Tibial nerve (tissue), 4 donors: Measurements from ENCODE around the gene ADPRH. TPM values are rescaled to one million over a fixed set of nuclear protein-coding genes. Genes with fewer than 3 reads are reported as not detected.

Source experiments
- DNase-seq, 2 donors: peaks; one replicate each; pipeline ENCODE4 v3.0.0-alpha.2; 2019; ENCODE audit warnings: low spot score in 2 of 2
- H3K27ac ChIP-seq, 4 donors: fragments of 200-600 bp; sonication (generic) in 3 of 4; one replicate each; pipeline ENCODE4 v1.5.1; 2017 to 2019; ENCODE audit warnings: mild to moderate bottlenecking in 1 of 4
- H3K27me3 ChIP-seq, 2 donors: fragments of 200-600 bp; sonication (generic) in 1 of 2; one replicate each; pipeline versions ENCODE4 v1.5.1 to v1.6.0; 2017 to 2019
- H3K36me3 ChIP-seq, 3 donors: fragments of 200-600 bp; sonication (generic); one replicate each; pipeline ENCODE4 v1.5.1; 2018 to 2019
- H3K4me1 ChIP-seq, 4 donors: fragments of 200-600 bp; sonication (generic) in 3 of 4; one replicate each; pipeline ENCODE4 v1.5.1; 2017 to 2019
- H3K4me3 ChIP-seq, 4 donors: fragments of 200-600 bp; sonication (generic) in 3 of 4; one replicate each; pipeline ENCODE4 v1.5.1; 2017 to 2019; ENCODE audit warnings: mild to moderate bottlenecking in 1 of 4, moderate library complexity in 1 of 4
- H3K9me3 ChIP-seq, 4 donors: fragments of 200-600 bp; sonication (generic) in 3 of 4; one replicate each; pipeline ENCODE4 v1.5.1; 2017 to 2019
- CTCF ChIP-seq, 5 experiments: fragments of 200-600 bp in 3 of 5; fragments of 450-650 bp in 2 of 5; sonication (generic) in 3 of 5; IDR thresholded peaks; one replicate each; pipeline ENCODE4 v1.5.1; 2016 to 2019; ENCODE audit warnings: antibody characterized with exemption in 5 of 5, mild to moderate bottlenecking in 3 of 5, moderate library complexity in 2 of 5
- EP300 ChIP-seq, 2 donors: sonication (generic); formaldehyde crosslinking; IDR thresholded peaks; one replicate each; pipeline ENCODE4 v1.6.1; 2017; ENCODE audit warnings: antibody characterized with exemption in 2 of 2, mild to moderate bottlenecking in 1 of 2
- POLR2A ChIP-seq, 2 donors: fragments of 450-650 bp; IDR thresholded peaks; one replicate each; pipeline ENCODE4 v1.6.1; 2017; ENCODE audit warnings: antibody characterized with exemption in 2 of 2, mild to moderate bottlenecking in 2 of 2, moderate library complexity in 2 of 2
- WGBS, 2 donors: methylation state at CpG; one replicate each; pipeline ENCODE4 v1.1.5; 2018; 5-methylcytosine and 5-hydroxymethylcytosine counted together
- total RNA-seq, 4 donors: library from RNA; depleted of rRNA; stranded (reverse); fragments of >200 nt; gene quantifications; one replicate each; pipeline ENCODE4 v1.1.0, GENCODE V29; 2016

Gene ADPRH
- total RNA-seq, 4 donors from 2014 or later, result 7.6 to 12.0 (median 9.1) TPM

- WGBS, 2 donors, result 95% methylated on average over 4 of the region's 4 CpGs
These were observed 42.5 kb upstream of the ADPRH start for GRCh38 chr3:119536757-119537156.

GRCh38 chr3:119538772-119539171 is 40.5 kb upstream of the ADPRH start:
- no peak overlapping the region for H3K27ac ChIP-seq
- 90 to 94% methylated on average over 1 of the region's 1 CpG for WGBS, 2 donors

More at GRCh38 chr3:119536757-119537156, 42.5 kb upstream of the ADPRH start:
- H3K9me3 ChIP-seq, result no peaks in the 10 kb centered on the region
- no peaks in the 10 kb centered on the region for H3K4me1 ChIP-seq
- no peaks in the 10 kb centered on the region for H3K36me3 ChIP-seq
- H3K27ac ChIP-seq, result no peak overlapping the region
- H3K4me3 ChIP-seq, result no peak overlapping the region
- DNase-seq, result no peak
- TF ChIP-seq POLR2A (IDR thresholded peaks at IDR 0.05), result no peak
- no peak for TF ChIP-seq EP300 (IDR thresholded peaks at IDR 0.05)
- no peak for TF ChIP-seq CTCF (IDR thresholded peaks at IDR 0.05)
- H3K27me3 ChIP-seq, result no peaks in the 10 kb centered on the region

GRCh38 chr3:119541547-119541946 is 37.7 kb upstream of the ADPRH start:
- Histone ChIP-seq H3K4me1 (no peaks in the 10 kb centered on the region), H3K4me3 (no peak overlapping the region), H3K27ac (no peak overlapping the region), H3K36me3 (peaks cover 0 to 5% (median 0%) of the 10 kb centered on the region in 3 donors), H3K27me3 (no peaks in the 10 kb centered on the region), H3K9me3 (no peaks in the 10 kb centered on the region)
- 68 to 70% methylated on average over 3 of the region's 3 CpGs for WGBS, 2 donors
- DNase-seq, result no peak
- TF ChIP-seq POLR2A (IDR thresholded peaks at IDR 0.05) (no peak), EP300 (IDR thresholded peaks at IDR 0.05) (no peak), CTCF (IDR thresholded peaks at IDR 0.05) (no peak)

More at GRCh38 chr3:119538772-119539171, 40.5 kb upstream of the ADPRH start:
- Histone ChIP-seq H3K36me3 (peaks cover 0 to 5% (median 0%) of the 10 kb centered on the region in 3 donors), H3K9me3 (no peaks in the 10 kb centered on the region), H3K4me1 (no peaks in the 10 kb centered on the region), H3K27me3 (no peaks in the 10 kb centered on the region), H3K4me3 (no peak overlapping the region)
- no peak for TF ChIP-seq POLR2A (IDR thresholded peaks at IDR 0.05)
- no peak for TF ChIP-seq CTCF (IDR thresholded peaks at IDR 0.05)
- no peak for TF ChIP-seq EP300 (IDR thresholded peaks at IDR 0.05)
- no peak for DNase-seq

GRCh38 chr3:119542168-119542767 is 37.0 kb upstream of the ADPRH start:
- no peak overlapping the region for H3K27ac ChIP-seq
- H3K27me3 ChIP-seq, result no peaks in the 10 kb centered on the region
- DNase-seq, result no peak
- peaks cover 0 to 5% (median 0%) of the 10 kb centered on the region in 3 donors for H3K36me3 ChIP-seq
- no peak overlapping the region for H3K4me3 ChIP-seq
- no peaks in the 10 kb centered on the region for H3K4me1 ChIP-seq
- TF ChIP-seq CTCF (IDR thresholded peaks at IDR 0.05) (no peak), POLR2A (IDR thresholded peaks at IDR 0.05) (no peak), EP300 (IDR thresholded peaks at IDR 0.05) (no peak)
- H3K9me3 ChIP-seq, result no peaks in the 10 kb centered on the region
- WGBS, 2 donors, result 77 to 89% methylated on average over 2 of the region's 2 CpGs

- no peak overlapping the region for H3K27ac ChIP-seq
- H3K27me3 ChIP-seq, result no peaks in the 10 kb centered on the region
- DNase-seq, result no peak
- no peaks in the 10 kb centered on the region for H3K9me3 ChIP-seq
- H3K36me3 ChIP-seq, result peaks cover 0 to 5% (median 0%) of the 10 kb centered on the region in 3 donors
- TF ChIP-seq EP300 (IDR thresholded peaks at IDR 0.05) (no peak), CTCF (IDR thresholded peaks at IDR 0.05) (no peak), POLR2A (IDR thresholded peaks at IDR 0.05) (no peak)
- H3K4me3 ChIP-seq, result no peak overlapping the region
- 86 to 91% methylated on average over 7 of the region's 7 CpGs for WGBS, 2 donors
- H3K4me1 ChIP-seq, result no peaks in the 10 kb centered on the region
These were observed 36.1 kb upstream of the ADPRH start for GRCh38 chr3:119543147-119543546.
